HG03108 (cell line): ENCODE measurements around the gene SYK.
"Not testable (repeated sequence)": the region's sequence is repeated elsewhere in the genome, so short reads cannot be mapped to it uniquely, and the experiment has no call there.

Experiments
- ATAC-seq: cut with Tn5 transposase; IDR thresholded peaks from one replicate; pipeline ENCODE4 v1.9.1; 2021; ENCODE audit warnings: moderate library complexity; ENCODE audit not compliant: unreplicated experiment

The SYK gene

GRCh38 chr9:90801241-90801972 is at the start of gene SYK:
Gene SYK, plus strand, starts transcription at chr9:90801819. Its CDS starts 42,080 bp downstream, at chr9:90843899.
- peak; percentile 36 for ATAC-seq

GRCh38 chr9:90755514-90756371 is 45.9 kb upstream of the SYK start:
- ATAC-seq: not testable (repeated sequence)

- ATAC-seq: not testable (repeated sequence)
These were observed 41.0 kb upstream of the SYK start for GRCh38 chr9:90760577-90760976.

GRCh38 chr9:90766731-90767130 is 34.9 kb upstream of the SYK start:
- no peak for ATAC-seq

GRCh38 chr9:90767523-90768100 is 34.0 kb upstream of the SYK start:
- no peak for ATAC-seq

GRCh38 chr9:90770182-90770738 is 31.4 kb upstream of the SYK start:
- peak; percentile 43 for ATAC-seq

GRCh38 chr9:90770927-90771326 is 30.7 kb upstream of the SYK start:
- ATAC-seq: no peak

GRCh38 chr9:90772386-90772785 is 29.2 kb upstream of the SYK start:
- ATAC-seq: no peak

- no peak for ATAC-seq
These were observed 28.0 kb upstream of the SYK start for GRCh38 chr9:90773617-90774016.

GRCh38 chr9:90774071-90774470 is 27.5 kb upstream of the SYK start:
- no peak for ATAC-seq

- ATAC-seq: peak; percentile 84
These were observed 26.9 kb upstream of the SYK start for GRCh38 chr9:90774682-90775081.

- no peak for ATAC-seq
These were observed 26.0 kb upstream of the SYK start for GRCh38 chr9:90775657-90776056.

GRCh38 chr9:90778746-90779145 is 22.9 kb upstream of the SYK start:
- ATAC-seq: no peak

GRCh38 chr9:90783552-90783951 is 18.1 kb upstream of the SYK start:
- no peak for ATAC-seq

GRCh38 chr9:90783964-90784363 is 17.7 kb upstream of the SYK start:
- no peak for ATAC-seq

GRCh38 chr9:90787771-90788460 is 13.7 kb upstream of the SYK start:
- peak; percentile 60 for ATAC-seq

GRCh38 chr9:90788527-90788926 is 13.1 kb upstream of the SYK start:
- not testable (repeated sequence) for ATAC-seq

- ATAC-seq: no peak
These were observed 12.2 kb upstream of the SYK start for GRCh38 chr9:90789408-90789807.

GRCh38 chr9:90789862-90790261 is 11.8 kb upstream of the SYK start:
- no peak for ATAC-seq

- ATAC-seq: not testable (repeated sequence)
These were observed 8.6 kb upstream of the SYK start for GRCh38 chr9:90793024-90793423.

- no peak for ATAC-seq
These were observed 7.9 kb upstream of the SYK start for GRCh38 chr9:90793729-90794128.
